Vagina (tissue), 2 donors: ENCODE data around the gene PDGFRA.

ENCODE experiments used
- CTCF ChIP-seq, 3 experiments: fragments of 450-650 bp in 2 of 3; fragments of 200-600 bp in 1 of 3; sonication (generic) in 1 of 3; IDR thresholded peaks; one replicate each; pipeline ENCODE4 v1.5.1; 2017 to 2019; ENCODE audit warnings: antibody characterized with exemption in 3 of 3, mild to moderate bottlenecking in 2 of 3, moderate library complexity in 2 of 3
- POLR2A ChIP-seq, 2 donors: fragments of 450-650 bp; IDR thresholded peaks; one replicate each; pipeline ENCODE4 v1.6.1; 2017; ENCODE audit warnings: antibody characterized with exemption in 2 of 2, mild to moderate bottlenecking in 2 of 2, moderate library complexity in 2 of 2
- POLR2AphosphoS5 ChIP-seq, 2 donors: sonication (generic); formaldehyde crosslinking; IDR thresholded peaks; one replicate each; pipeline ENCODE4 v1.9.0; 2017; ENCODE audit warnings: antibody characterized with exemption in 2 of 2, mild to moderate bottlenecking in 2 of 2, low read depth in 1 of 2; ENCODE audit not compliant: insufficient read depth in 1 of 2

- TF ChIP-seq CTCF (IDR thresholded peaks at IDR 0.05) (no peak), POLR2A (IDR thresholded peaks at IDR 0.05) (no peak), POLR2AphosphoS5 (IDR thresholded peaks at IDR 0.05; ENCODE audit: insufficient read depth in 1 of 2, low read depth in 1 of 2) (no peak)
These were observed 39.1 kb downstream of the PDGFRA start for GRCh38 chr4:54268151-54268550.
